ENCODE measurements around the gene COL5A1.
A peak's percentile ranks its signal among the peaks of the same experiment; 100 is the strongest.

DNA sequence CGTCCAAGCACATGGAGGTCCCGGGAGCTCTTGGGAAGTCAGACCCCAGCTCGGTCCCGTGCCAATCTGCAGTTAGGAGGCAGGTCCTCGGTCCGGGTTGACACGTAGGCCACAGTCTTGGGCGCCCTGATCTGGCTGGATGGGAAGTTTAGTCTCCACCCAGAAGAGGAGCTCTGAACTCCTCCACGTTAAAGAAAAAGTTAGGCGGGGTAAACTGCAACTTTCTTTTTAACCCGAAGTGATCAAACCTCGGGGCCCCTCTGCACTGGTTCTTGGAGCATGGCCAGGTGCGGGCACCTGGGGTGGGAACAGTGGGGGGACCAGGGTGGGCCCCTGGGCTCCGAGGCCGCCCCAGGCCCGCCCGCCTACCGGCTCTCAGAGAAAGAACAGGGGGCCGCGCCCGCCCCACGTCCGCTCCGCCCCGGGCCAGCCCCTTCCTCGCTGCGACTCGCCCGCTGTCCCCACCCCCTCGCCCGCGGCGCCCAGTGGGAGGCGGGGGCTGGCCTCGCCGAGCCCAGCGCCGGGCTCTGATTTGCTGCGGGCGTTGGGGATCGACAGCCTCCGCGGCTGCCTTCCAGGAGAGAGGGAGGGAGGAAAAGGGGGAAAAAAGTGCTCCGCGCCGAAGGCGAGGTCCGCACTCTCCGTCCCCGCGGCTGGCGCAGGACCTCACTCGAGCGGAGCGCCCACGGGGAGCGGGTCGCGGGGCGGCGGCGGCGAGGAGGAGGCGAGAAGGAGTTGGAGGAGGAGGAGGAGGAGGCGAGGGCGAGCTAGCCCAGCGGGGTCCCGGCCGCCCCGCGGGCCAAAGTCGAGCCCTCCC is at the start of gene COL5A1:
- TF ChIP-seq, protein P1, sequence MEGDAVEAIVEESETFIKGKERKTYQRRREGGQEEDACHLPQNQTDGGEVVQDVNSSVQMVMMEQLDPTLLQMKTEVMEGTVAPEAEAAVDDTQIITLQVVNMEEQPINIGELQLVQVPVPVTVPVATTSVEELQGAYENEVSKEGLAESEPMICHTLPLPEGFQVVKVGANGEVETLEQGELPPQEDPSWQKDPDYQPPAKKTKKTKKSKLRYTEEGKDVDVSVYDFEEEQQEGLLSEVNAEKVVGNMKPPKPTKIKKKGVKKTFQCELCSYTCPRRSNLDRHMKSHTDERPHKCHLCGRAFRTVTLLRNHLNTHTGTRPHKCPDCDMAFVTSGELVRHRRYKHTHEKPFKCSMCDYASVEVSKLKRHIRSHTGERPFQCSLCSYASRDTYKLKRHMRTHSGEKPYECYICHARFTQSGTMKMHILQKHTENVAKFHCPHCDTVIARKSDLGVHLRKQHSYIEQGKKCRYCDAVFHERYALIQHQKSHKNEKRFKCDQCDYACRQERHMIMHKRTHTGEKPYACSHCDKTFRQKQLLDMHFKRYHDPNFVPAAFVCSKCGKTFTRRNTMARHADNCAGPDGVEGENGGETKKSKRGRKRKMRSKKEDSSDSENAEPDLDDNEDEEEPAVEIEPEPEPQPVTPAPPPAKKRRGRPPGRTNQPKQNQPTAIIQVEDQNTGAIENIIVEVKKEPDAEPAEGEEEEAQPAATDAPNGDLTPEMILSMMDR (IDR thresholded peaks at IDR 0.05) = peak in 1 of 6 experiments; percentile 16
- TF ChIP-seq POLR2A (IDR thresholded peaks at IDR 0.05) = peak in 1 of 2 donors; percentile 53
